GM18502 (cell line): ENCODE data around the gene SLC51B.
"Not testable (repeated sequence)": the region's sequence is repeated elsewhere in the genome, so short reads cannot be mapped to it uniquely, and the experiment has no call there.

Experiments
- ATAC-seq: cut with Tn5 transposase; IDR thresholded peaks from one replicate; pipeline ENCODE4 v1.9.1; 2021; ENCODE audit warnings: mild to moderate bottlenecking; ENCODE audit not compliant: unreplicated experiment, poor library complexity

Gene SLC51B

DNA sequence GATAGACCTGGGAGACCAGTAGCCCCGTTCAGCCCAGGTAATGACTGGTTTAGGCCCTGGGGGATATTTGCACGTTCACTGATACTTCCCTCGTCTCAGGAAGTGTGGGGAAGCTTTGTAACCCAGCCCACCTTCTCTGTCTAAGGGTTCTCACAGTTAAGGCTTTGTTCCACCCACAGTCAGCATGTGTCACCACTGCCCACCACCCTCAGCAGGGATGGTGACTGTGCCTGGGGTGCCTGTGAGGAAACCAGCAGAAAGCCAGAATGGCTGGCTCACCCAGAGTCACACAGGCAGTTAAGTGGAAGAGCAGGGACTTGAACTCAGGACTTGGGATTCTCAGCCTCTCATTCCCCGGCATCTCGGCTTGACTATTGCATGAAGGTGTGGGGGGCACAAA lies 36.6 kb downstream of the SLC51B start:
- ATAC-seq = no peak

GRCh38 chr15:65082303-65082953 lies 37.2 kb downstream of the SLC51B start:
- no peak for ATAC-seq

- no peak for ATAC-seq
These were observed 38.1 kb downstream of the SLC51B start for GRCh38 chr15:65083262-65083701.

DNA sequence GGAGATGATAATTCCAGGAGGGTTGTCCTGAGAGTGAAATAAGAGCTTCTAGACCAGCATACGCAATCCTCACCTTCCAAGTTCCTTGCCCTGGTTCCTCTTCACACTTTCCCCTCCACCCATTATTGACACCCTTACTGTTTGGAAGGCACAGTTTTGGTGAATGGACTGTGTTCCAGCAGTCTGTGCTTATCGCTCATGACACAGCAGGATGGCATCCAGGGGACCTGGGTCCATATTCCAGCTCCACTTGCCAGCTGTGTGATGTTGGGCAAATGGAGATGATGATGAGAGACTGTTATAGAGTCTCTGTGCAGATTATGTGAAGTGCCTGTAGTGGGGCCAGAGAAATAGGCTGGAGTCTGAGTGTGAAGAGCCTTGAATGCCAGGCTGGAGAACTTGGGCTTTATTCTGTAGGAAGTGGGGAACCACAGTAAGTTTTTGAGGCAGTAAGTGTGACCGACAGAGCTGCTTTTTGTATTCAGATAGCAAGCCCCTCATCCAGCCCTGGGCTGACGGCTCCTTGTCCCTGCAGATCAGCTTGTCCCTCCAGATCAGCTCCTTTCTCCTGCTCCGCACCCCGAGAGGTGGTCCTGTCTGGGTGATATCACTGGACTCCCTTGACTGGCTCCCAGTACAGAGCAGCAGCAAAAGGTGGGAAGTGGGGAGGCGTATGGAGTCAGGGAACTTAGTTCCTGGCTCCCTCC lies 39.5 kb downstream of the SLC51B start:
- ATAC-seq = no peak

DNA sequence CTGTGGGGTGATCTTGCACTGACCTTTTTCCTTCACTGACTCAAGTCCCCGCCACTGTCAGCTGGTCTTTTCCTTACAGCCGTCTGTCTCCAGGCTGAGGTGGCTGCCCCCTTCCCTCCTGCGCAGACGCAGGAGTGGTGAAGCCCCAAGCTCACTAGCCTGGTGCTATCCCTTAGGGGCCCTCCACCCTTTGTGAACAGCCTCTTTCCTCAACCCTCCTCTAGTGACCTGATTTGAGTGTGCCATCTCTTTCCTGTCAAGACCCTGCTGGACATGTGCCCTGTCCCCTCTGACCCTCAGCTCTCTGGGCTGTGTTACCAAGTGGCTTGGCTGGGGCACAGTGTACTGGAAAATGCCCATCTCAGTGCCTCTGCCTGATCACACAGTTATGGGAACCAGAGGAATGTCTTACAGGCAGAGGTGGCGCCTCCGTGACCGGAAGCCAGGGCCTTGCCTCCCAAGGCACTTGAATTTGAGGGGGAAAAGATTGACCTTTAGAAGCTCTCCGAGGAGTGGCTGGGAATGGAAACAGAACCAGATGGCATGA lies 40.1 kb downstream of the SLC51B start:
- no peak for ATAC-seq

DNA sequence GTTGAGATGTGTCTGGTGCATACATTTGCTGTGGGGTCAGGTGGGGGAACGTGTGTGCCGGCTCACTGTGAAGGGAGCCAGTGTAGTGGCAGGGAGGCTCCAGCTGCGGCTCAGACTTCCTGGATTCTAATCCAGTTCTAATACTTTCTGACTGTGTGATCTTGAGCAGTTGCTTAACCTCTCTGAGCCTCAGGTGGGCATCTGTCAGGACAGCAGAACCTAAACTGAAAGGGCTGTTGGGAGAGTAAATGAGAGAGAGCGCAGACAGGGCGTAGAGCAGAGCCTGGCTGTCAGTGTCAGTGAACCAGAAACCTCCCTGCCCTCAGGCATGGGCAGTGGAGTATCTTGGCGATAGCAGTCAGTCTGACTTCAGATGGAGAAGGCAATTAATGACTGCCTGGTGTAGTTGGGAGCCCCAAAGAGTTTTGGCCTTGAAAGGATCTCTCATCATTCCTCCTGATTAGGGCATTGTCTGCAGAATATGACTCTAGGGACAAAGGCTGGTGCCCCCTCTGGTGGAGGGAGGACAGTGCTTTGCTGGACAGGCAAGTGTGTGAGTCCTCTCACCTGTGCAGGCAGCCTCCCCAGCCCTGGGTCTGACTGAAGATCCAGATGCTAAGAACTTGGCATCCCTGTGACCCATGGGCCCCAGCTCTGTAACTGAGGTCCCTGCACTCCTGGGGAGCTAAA lies 40.9 kb downstream of the SLC51B start:
- no peak for ATAC-seq

DNA sequence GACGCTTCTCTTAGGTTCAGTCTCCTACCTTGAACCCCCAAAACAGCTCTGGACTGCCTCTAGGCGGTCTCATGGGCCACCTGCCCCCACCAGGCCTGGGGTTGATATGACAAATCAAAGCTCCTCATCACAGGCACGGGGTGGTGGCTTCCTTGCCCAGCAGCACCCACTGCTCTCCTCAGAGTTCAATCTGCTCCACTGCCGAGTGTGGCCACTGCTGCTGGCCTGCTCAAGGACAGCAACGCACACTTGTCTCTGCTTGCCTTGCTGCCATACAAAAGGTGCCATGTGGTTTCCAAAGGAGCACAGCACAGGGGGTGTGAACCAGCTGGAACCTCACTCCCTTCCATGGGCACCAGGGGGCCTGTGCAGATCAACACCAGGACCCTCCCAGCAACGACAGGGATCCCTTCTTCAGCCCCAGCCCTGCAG lies 41.5 kb downstream of the SLC51B start:
- no peak for ATAC-seq

DNA sequence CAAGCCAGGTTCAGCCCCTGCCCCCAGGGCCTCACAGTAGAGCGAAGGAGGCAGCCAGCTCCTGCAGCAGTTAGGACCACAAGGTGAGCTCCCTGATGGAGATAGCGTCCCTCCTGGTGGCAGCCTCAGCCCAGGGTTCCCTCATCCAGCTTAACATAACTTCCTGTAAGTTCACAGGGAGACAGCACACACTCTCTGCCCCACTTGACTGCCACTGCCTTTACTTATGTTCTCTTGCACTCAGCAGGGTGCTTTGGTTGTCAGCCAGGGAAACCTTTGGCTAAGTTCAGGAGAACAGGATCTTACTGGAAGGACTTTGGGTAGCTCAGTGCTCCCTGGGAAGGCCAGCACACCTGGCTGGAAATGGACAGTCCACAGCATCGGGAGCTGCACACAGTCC lies 42.2 kb downstream of the SLC51B start:
- no peak for ATAC-seq

GRCh38 chr15:65087873-65088642 lies 42.9 kb downstream of the SLC51B start:
- no peak for ATAC-seq

DNA sequence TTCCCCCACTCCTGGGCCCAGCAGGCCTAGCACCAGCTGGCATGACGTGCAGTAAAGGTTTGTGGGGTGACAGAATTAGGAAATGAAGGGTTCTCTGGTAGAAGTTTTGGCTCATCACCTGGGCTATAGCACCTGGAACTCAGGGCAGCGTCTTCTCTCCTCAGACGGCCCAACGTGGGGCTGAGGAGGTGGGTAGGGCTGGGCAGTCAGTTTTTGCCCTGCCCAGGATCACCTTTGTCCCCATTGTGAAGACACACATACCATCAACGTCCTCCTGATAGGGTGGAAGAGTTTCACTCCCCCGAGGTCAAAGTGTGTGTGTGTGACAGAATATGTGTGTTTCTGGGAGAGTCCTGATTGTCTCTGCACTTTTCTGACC lies 43.4 kb downstream of the SLC51B start:
- ATAC-seq = no peak

GRCh38 chr15:65089206-65089824 lies 44.1 kb downstream of the SLC51B start:
- no peak for ATAC-seq

DNA sequence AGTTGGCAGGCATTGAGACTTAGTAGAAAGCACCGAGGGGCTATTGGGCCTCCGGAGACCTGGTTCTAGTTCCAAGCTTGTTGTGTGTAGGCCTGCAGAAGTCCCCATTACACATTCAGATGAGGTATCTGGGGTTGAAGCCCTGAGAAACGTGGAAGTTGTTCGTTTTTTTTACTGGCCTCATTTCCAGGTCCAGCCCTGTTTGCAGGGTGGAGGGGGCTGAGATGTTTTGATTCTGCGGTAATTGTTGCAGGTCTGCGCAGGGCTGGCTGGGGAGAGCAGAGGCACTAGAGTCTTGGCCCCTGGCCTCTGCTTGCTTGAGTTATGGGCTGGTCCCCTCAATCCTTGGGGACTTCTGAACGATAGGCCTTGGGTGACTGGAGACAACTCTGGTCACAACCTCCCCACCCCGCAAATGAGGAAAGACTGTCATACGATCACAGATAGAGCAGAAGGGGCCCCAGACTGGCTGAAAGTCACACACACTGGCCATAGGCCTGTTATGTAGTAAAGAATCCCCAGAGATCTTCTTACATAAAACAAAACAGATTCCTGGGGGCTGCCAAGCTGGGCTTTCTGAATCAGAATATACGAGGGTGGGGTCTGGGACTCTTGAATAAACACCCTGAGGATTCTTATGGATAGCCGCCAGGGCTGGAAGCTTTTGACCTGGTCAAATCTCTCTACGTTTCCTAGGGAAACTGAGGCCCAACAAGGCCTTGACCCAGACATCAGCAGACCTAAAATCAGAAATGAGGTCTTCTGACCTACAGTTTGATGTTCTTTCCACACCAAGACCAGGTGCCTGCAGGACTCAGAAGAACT lies 47.0 kb downstream of the SLC51B start:
- no peak for ATAC-seq

DNA sequence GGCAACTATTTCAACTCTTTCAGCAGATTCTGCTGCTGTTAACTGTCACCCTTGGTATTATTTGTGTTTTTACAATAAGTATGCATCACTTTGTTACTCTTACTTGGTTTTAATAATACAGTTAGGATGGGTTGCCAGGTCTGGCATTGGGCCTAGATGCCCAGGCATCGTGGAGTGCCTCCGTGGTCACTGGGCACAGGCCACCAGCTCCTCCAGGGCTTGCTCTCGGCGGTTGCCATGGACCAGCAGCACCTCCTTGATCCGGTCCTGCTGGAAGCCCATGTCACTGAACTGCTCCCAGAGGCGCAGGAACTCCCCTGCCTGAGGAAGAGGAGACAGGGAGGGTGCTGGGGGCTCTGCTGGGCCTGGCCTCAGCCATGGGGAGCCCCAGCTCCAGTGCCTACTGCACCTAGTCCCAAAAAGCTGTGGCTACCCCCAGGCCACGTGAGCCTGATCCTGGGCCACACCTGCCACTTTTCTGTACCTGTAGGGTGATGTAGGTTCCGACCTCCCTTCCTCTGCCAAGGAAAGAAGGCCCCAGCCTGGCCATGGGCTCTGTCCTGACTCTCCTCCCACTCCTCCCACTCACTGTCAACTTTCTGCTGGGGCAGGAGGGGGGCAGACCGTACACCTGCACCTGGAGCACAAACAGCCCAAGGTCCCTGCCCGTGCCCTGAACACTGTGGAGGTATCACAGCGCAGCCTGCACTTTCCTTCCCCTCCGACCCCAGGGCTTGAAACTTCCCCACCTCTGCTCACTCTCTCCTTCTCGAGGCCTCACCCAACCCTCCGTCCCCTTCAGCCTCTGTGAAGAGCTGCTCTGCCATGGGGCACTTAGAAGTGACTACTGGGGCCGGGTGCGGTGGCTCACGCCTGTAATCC lies 48.0 kb downstream of the SLC51B start:
- ATAC-seq = no peak

- ATAC-seq = not testable (repeated sequence)
These were observed 48.6 kb downstream of the SLC51B start for GRCh38 chr15:65093793-65094170.

GRCh38 chr15:65094294-65094995 lies 49.3 kb downstream of the SLC51B start:
- ATAC-seq = no peak

GRCh38 chr15:65095011-65095746 lies 50.0 kb downstream of the SLC51B start:
- ATAC-seq = no peak

DNA sequence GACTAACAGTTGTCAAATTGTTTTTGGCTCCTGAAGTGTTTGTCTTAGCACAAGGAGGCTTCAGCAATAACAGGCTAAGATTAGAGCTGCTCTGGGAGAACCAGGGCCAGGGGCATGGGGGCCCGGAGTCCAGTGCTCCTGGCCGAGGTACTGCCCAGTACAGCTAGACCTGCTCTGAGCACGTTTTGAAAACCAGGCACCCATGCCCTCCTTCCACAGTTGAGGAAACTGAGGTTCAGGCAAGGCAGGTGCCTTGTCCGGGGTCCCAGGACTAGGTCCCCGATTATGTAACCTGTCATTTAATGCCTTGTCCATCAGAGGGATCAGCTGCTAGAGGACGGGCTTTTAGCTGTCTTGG lies 50.5 kb downstream of the SLC51B start:
- no peak for ATAC-seq
